ENCODE results near the gene CBX4.
A peak's percentile ranks its signal among the peaks of the same experiment; 100 is the strongest.

The CBX4 gene

GRCh38 chr17:79799174-79799537, 40.1 kb downstream of the CBX4 start:
- DNase-seq: no peak

- no peak for DNase-seq
These were observed 40.7 kb downstream of the CBX4 start for GRCh38 chr17:79798299-79799173.

- DNase-seq: peak; percentile 38
These were observed 41.5 kb downstream of the CBX4 start for GRCh38 chr17:79797492-79798298.

GRCh38 chr17:79796763-79797491, 42.3 kb downstream of the CBX4 start, which contains the start of gene CBX8:
TSS of gene CBX8 (minus strand) at chr17:79797077. CDS start at chr17:79796998, 79 bp downstream.
- peak; percentile 99 for DNase-seq

GRCh38 chr17:79796444-79796762, 42.8 kb downstream of the CBX4 start:
- DNase-seq: no peak

GRCh38 chr17:79795795-79796443, 43.3 kb downstream of the CBX4 start:
- no peak for DNase-seq

GRCh38 chr17:79794659-79795511, 44.4 kb downstream of the CBX4 start:
- no peak for DNase-seq

- no peak for DNase-seq
These were observed 45.3 kb downstream of the CBX4 start for GRCh38 chr17:79793924-79794304.

- no peak for DNase-seq
These were observed 46.0 kb downstream of the CBX4 start for GRCh38 chr17:79792984-79793923.

GRCh38 chr17:79792341-79792871, 46.8 kb downstream of the CBX4 start:
- DNase-seq: no peak

- DNase-seq: no peak
These were observed 47.5 kb downstream of the CBX4 start for GRCh38 chr17:79791735-79792161.

- no peak for DNase-seq
These were observed 48.2 kb downstream of the CBX4 start for GRCh38 chr17:79790805-79791734.

- DNase-seq: no peak
These were observed 49.1 kb downstream of the CBX4 start for GRCh38 chr17:79789943-79790804.

GRCh38 chr17:79788989-79789942, 50.0 kb downstream of the CBX4 start:
- DNase-seq: no peak

- DNase-seq: no peak
These were observed 50.8 kb downstream of the CBX4 start for GRCh38 chr17:79788455-79788854.

- DNase-seq: no peak
These were observed 52.2 kb downstream of the CBX4 start for GRCh38 chr17:79786930-79787643.
